ENCODE measurements around the gene CIROP. TPM values are rescaled to one million over a fixed set of nuclear protein-coding genes. Genes with fewer than 3 reads are reported as not detected.

Gene CIROP
- total and polyA plus RNA-seq, 12 donors, result not detected

DNA sequence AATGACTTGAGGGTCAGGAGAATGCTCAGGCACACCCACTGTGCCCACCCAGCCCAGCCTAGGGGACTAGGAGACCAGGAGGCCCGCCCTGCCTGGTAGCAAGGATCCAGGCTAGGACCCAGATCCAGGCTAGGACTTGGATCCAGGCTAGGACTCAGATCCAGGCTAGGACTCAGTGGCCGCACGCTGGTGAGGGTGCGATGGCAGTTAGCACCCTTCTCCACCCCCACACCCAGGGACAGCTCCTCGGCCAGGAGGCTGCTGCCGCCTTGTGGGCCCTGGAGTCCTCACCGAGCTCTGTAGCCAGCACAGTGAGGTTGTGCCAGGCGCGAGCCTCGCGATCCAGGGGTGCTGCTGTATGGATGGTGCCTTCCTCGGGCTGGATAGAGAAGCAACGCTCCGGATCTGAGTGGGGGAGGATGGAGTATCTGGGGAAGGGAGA, 52.6 kb downstream of the CIROP start:
- Histone ChIP-seq H3K9me3 (replicated peaks in 1 of 3) (no peaks in the 10 kb centered on the region), H3K36me3 (replicated peaks in 1 of 2) (no peaks in the 10 kb centered on the region), H3K4me1 (replicated peaks in 1 of 2) (peaks cover 8 to 13% of the 10 kb centered on the region in 2 donors), H3K27me3 (no peaks in the 10 kb centered on the region), H3K4me3 (no peak overlapping the region), H3K27ac (no peak overlapping the region)
- no peak for DNase-seq
- intact Hi-C loops (cut with DNase I), result no loop called here
- WGBS, 4 donors, result 71 to 95% (median 82%) methylated on average over 4 to 14 of the region's 14 CpGs
- no peak for TF ChIP-seq POLR2A (IDR thresholded peaks at IDR 0.05)
- TF ChIP-seq, protein P1, sequence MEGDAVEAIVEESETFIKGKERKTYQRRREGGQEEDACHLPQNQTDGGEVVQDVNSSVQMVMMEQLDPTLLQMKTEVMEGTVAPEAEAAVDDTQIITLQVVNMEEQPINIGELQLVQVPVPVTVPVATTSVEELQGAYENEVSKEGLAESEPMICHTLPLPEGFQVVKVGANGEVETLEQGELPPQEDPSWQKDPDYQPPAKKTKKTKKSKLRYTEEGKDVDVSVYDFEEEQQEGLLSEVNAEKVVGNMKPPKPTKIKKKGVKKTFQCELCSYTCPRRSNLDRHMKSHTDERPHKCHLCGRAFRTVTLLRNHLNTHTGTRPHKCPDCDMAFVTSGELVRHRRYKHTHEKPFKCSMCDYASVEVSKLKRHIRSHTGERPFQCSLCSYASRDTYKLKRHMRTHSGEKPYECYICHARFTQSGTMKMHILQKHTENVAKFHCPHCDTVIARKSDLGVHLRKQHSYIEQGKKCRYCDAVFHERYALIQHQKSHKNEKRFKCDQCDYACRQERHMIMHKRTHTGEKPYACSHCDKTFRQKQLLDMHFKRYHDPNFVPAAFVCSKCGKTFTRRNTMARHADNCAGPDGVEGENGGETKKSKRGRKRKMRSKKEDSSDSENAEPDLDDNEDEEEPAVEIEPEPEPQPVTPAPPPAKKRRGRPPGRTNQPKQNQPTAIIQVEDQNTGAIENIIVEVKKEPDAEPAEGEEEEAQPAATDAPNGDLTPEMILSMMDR (IDR thresholded peaks at IDR 0.05), result peak in 1 of 6 experiments; percentile 6

DNA sequence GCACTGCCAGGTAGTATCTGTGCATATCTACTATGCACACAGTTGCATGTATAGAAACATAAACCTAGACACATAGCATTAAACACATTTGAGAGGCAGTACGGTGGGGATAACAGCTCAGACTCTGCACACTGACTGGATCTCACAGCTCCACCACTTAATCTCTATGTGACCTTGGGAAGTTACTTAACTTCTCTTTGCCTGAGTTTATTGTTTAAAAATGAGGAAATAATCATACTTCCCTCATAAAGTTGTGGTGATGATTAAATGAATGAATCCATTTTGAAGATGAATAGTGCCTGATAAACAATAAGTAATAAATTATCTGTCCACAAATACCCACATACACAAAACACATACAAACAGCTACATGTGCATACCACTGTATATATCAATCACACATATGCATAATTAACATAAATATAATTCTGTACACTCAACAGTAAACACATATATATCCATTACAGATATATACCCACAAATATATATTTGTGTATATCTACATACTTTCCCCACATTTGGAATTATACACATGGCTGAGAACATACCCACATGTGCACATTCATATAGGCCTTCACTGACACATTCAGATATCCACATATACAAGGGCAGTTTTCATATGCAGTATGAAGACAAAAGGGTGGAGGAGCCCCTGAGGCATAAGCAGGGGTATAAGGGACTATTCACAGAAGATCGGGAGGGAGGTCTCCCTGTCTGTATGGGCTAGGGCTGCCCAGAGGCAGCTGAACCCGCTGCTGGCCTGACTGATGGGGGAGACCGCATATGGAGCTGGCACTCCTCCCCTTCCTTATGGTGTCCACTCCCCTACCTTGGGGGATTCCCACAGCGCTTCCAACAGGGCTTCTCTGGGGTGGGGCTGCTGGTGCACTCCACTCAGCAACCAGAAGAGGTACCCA, 53.4 kb downstream of the CIROP start:
- TF ChIP-seq, protein P1 (IDR thresholded peaks at IDR 0.05), result no peak
- TF ChIP-seq POLR2A (IDR thresholded peaks at IDR 0.05), result no peak
- Histone ChIP-seq H3K9me3 (replicated peaks in 1 of 3) (no peaks in the 10 kb centered on the region), H3K4me3 (no peak overlapping the region), H3K4me1 (replicated peaks in 1 of 2) (peaks cover 3 to 5% of the 10 kb centered on the region in 2 donors), H3K36me3 (replicated peaks in 1 of 2) (no peaks in the 10 kb centered on the region), H3K27ac (no peak overlapping the region), H3K27me3 (no peaks in the 10 kb centered on the region)
- no peak for DNase-seq
- WGBS, 4 donors, result 79 to 87% (median 83%) methylated on average over 4 to 5 of the region's 5 CpGs
- intact Hi-C loops (cut with DNase I), result no loop called here

Other genes with a start within 250 kb of the CIROP start
- 100 to 1,000 TPM in 4 of 9 donors, 10 to 100 TPM in 5; 14.8 to 207 (median 92.0) TPM for gene LRP10, start 233.2 kb downstream of the CIROP start, total RNA-seq
- 10 to 100 TPM; 13.1 to 26.8 (median 14.8) TPM for gene LRP10, start 233.2 kb downstream of the CIROP start, polyA plus RNA-seq
- under 1 TPM in 5 of 9 donors, not detected in 4; 0.15 to 0.28 (median 0.25) TPM for gene REM2, start 221.8 kb downstream of the CIROP start, total RNA-seq
- 1 to 10 TPM in 1 of 3 donors, under 1 TPM in 2; 0.09 to 1.2 (median 0.64) TPM for gene REM2, start 221.8 kb downstream of the CIROP start, polyA plus RNA-seq
- 1,000 to 10,000 TPM in 2 of 9 donors, 100 to 1,000 TPM in 1, 10 to 100 TPM in 6; 70.4 to 1,877 (median 86.2) TPM for gene RBM23, start 185.8 kb downstream of the CIROP start, total RNA-seq
- 10 to 100 TPM; 39.5 to 82.8 (median 43.8) TPM for gene RBM23, start 185.8 kb downstream of the CIROP start, polyA plus RNA-seq
- gene PRMT5, start 175.6 kb downstream of the CIROP start, total RNA-seq, result 100 to 1,000 TPM in 2 of 9 donors, 10 to 100 TPM in 7; 28.6 to 125 (median 68.0) TPM
- 100 to 1,000 TPM in 1 of 3 donors, 10 to 100 TPM in 2; 20.9 to 134 (median 21.6) TPM for gene PRMT5, start 175.6 kb downstream of the CIROP start, polyA plus RNA-seq
- gene HAUS4, start 147.9 kb downstream of the CIROP start, total RNA-seq, result 10 to 100 TPM; 16.8 to 72.2 (median 35.4) TPM
- gene HAUS4, start 147.9 kb downstream of the CIROP start, polyA plus RNA-seq, result 10 to 100 TPM; 11.2 to 20.4 (median 20.0) TPM
- 10 to 100 TPM in 3 of 9 donors, 1 to 10 TPM in 6; 2.0 to 12.6 (median 6.2) TPM for gene AJUBA, start 122.4 kb downstream of the CIROP start, total RNA-seq
- gene AJUBA, start 122.4 kb downstream of the CIROP start, polyA plus RNA-seq, result 1 to 10 TPM; 1.4 to 3.6 (median 2.3) TPM
- gene C14orf93, start 94.8 kb downstream of the CIROP start, total RNA-seq, result 10 to 100 TPM in 2 of 9 donors, 1 to 10 TPM in 7; 4.0 to 12.4 (median 8.0) TPM
- 10 to 100 TPM in 1 of 3 donors, 1 to 10 TPM in 2; 2.9 to 12.5 (median 7.5) TPM for gene C14orf93, start 94.8 kb downstream of the CIROP start, polyA plus RNA-seq
- gene PSMB5, start 70.1 kb downstream of the CIROP start, total RNA-seq, result 100 to 1,000 TPM; 114 to 377 (median 140) TPM
- gene PSMB5, start 70.1 kb downstream of the CIROP start, polyA plus RNA-seq, result 100 to 1,000 TPM in 1 of 3 donors, 10 to 100 TPM in 2; 55.4 to 175 (median 75.4) TPM
- under 1 TPM in 1 of 9 donors, not detected in 8; 0.17 TPM for gene PSMB11, start 62.8 kb downstream of the CIROP start, total RNA-seq
- gene PSMB11, start 62.8 kb downstream of the CIROP start, polyA plus RNA-seq, result not detected
- 1 to 10 TPM; 1.9 to 5.7 (median 3.4) TPM for gene CDH24, start 47.5 kb downstream of the CIROP start, total RNA-seq
- gene CDH24, start 47.5 kb downstream of the CIROP start, polyA plus RNA-seq, result 10 to 100 TPM in 2 of 3 donors, 1 to 10 TPM in 1; 1.5 to 29.3 (median 15.3) TPM
- 100 to 1,000 TPM in 5 of 9 donors, 10 to 100 TPM in 4; 73.1 to 203 (median 129) TPM for gene ACIN1, start 9.9 kb downstream of the CIROP start, total RNA-seq
- gene ACIN1, start 9.9 kb downstream of the CIROP start, polyA plus RNA-seq, result 100 to 1,000 TPM; 116 to 431 (median 258) TPM
- gene C14orf119, start 9.5 kb downstream of the CIROP start, total RNA-seq, result 100 to 1,000 TPM in 1 of 9 donors, 10 to 100 TPM in 8; 23.9 to 206 (median 55.4) TPM
- 10 to 100 TPM; 28.0 to 52.9 (median 35.1) TPM for gene C14orf119, start 9.5 kb downstream of the CIROP start, polyA plus RNA-seq
- gene CEBPE, start 14.3 kb upstream of the CIROP start, total RNA-seq, result under 1 TPM in 1 of 9 donors, not detected in 8; 0.15 TPM
- under 1 TPM in 2 of 3 donors, not detected in 1; 0.03 to 0.40 TPM for gene CEBPE, start 14.3 kb upstream of the CIROP start, polyA plus RNA-seq
- 10 to 100 TPM in 8 of 9 donors, 1 to 10 TPM in 1; 6.8 to 50.9 (median 33.2) TPM for gene SLC7A8, start 78.7 kb upstream of the CIROP start, total RNA-seq
- gene SLC7A8, start 78.7 kb upstream of the CIROP start, polyA plus RNA-seq, result 10 to 100 TPM; 18.2 to 24.5 (median 21.0) TPM
- not detected for gene RNF212B, start 132.9 kb upstream of the CIROP start, total RNA-seq
- gene RNF212B, start 132.9 kb upstream of the CIROP start, polyA plus RNA-seq, result not detected
- 10 to 100 TPM in 4 of 9 donors, 1 to 10 TPM in 5; 4.7 to 14.8 (median 9.7) TPM for gene HOMEZ, start 181.1 kb upstream of the CIROP start, total RNA-seq
- gene HOMEZ, start 181.1 kb upstream of the CIROP start, polyA plus RNA-seq, result 10 to 100 TPM in 1 of 3 donors, 1 to 10 TPM in 2; 4.5 to 15.0 (median 4.8) TPM
- gene PPP1R3E, start 197.9 kb upstream of the CIROP start, total RNA-seq, result 10 to 100 TPM in 4 of 9 donors, 1 to 10 TPM in 5; 2.2 to 16.6 (median 9.5) TPM
- 10 to 100 TPM; 16.8 to 82.8 (median 29.1) TPM for gene PPP1R3E, start 197.9 kb upstream of the CIROP start, polyA plus RNA-seq
- gene BCL2L2, start 201.8 kb upstream of the CIROP start, total RNA-seq, result 10 to 100 TPM; 23.8 to 51.8 (median 36.6) TPM
- gene BCL2L2, start 201.8 kb upstream of the CIROP start, polyA plus RNA-seq, result 10 to 100 TPM; 16.8 to 54.6 (median 44.6) TPM
- gene PABPN1, start 216.5 kb upstream of the CIROP start, total RNA-seq, result 100 to 1,000 TPM in 4 of 9 donors, 10 to 100 TPM in 5; 18.3 to 200 (median 79.3) TPM
- gene PABPN1, start 216.5 kb upstream of the CIROP start, polyA plus RNA-seq, result 100 to 1,000 TPM in 2 of 3 donors, 10 to 100 TPM in 1; 97.8 to 632 (median 331) TPM
- gene SLC22A17, start 247.9 kb upstream of the CIROP start, total RNA-seq, result 10 to 100 TPM in 8 of 9 donors, 1 to 10 TPM in 1; 8.4 to 76.1 (median 21.4) TPM
- gene SLC22A17, start 247.9 kb upstream of the CIROP start, polyA plus RNA-seq, result 100 to 1,000 TPM in 1 of 3 donors, 10 to 100 TPM in 2; 14.5 to 121 (median 53.9) TPM